WERI-Rb-1 (cell line): Measurements from ENCODE around the gene TCOF1.
A peak's percentile ranks its signal among the peaks of the same experiment; 100 is the strongest.

Source experiments
- DNase-seq: peaks from one replicate; pipeline ENCODE4 v3.0.0-alpha.2; 2020
- H3K27ac ChIP-seq: fragments of 250-450 bp; sonication (Bioruptor Pico); 2 replicates; pipeline ENCODE4 v1.5.1; 2020; ENCODE audit warnings: mild to moderate bottlenecking, moderate library complexity
- H3K27me3 ChIP-seq: fragments of 250-450 bp; sonication (Bioruptor Pico); 2 replicates; pipeline ENCODE4 v1.5.1; 2021; ENCODE audit warnings: mild to moderate bottlenecking, low read depth, moderate library complexity; ENCODE audit not compliant: insufficient read depth, severe bottlenecking
- H3K36me3 ChIP-seq: fragments of 250-450 bp; sonication (Bioruptor Pico); 2 replicates; pipeline ENCODE4 v1.5.1; 2020; ENCODE audit warnings: mild to moderate bottlenecking, moderate library complexity
- H3K4me3 ChIP-seq: 2 replicates; pipeline ENCODE4 v1.5.1; 2011; ENCODE audit warnings: low read depth, mild to moderate bottlenecking, control low read depth, low read length
- H3K9me3 ChIP-seq: fragments of 250-450 bp; sonication (Bioruptor Pico); 2 replicates; pipeline ENCODE4 v1.5.1; 2021; ENCODE audit warnings: mild to moderate bottlenecking, moderate library complexity; ENCODE audit not compliant: severe bottlenecking
- CTCF ChIP-seq: IDR thresholded peaks from 2 replicates; pipeline ENCODE4 v1.5.1; 2011; ENCODE audit warnings: low read depth, mild to moderate bottlenecking, control low read depth, inconsistent platforms, low read length

TCOF1 gene

GRCh38 chr5:150311015-150311692 is 46.3 kb upstream of the TCOF1 start:
- H3K9me3 ChIP-seq = no peaks in the 10 kb centered on the region
- peak; percentile 39 for DNase-seq
- H3K4me3 ChIP-seq = no peak overlapping the region
- no peak overlapping the region for H3K27ac ChIP-seq
- no peaks in the 10 kb centered on the region for H3K27me3 ChIP-seq
- H3K36me3 ChIP-seq = no peaks in the 10 kb centered on the region
- TF ChIP-seq CTCF = no peak

- H3K36me3 ChIP-seq = no peaks in the 10 kb centered on the region
These were observed 45.0 kb upstream of the TCOF1 start for GRCh38 chr5:150312518-150312917.

GRCh38 chr5:150313501-150313900 is 44.0 kb upstream of the TCOF1 start:
- Histone ChIP-seq H3K4me3 (no peak overlapping the region), H3K36me3 (no peaks in the 10 kb centered on the region), H3K27me3 (no peaks in the 10 kb centered on the region), H3K9me3 (no peaks in the 10 kb centered on the region), H3K27ac (no peak overlapping the region)
- no peak for DNase-seq
- TF ChIP-seq CTCF = no peak

More at GRCh38 chr5:150312518-150312917, 45.0 kb upstream of the TCOF1 start:
- no peak for TF ChIP-seq CTCF
- no peak overlapping the region for H3K4me3 ChIP-seq
- no peaks in the 10 kb centered on the region for H3K9me3 ChIP-seq
- H3K27me3 ChIP-seq = no peaks in the 10 kb centered on the region
- peak overlapping the region; percentile 7 for H3K27ac ChIP-seq
- DNase-seq = peak; percentile 57

GRCh38 chr5:150313921-150314716 is 43.4 kb upstream of the TCOF1 start:
- TF ChIP-seq CTCF = no peak
- Histone ChIP-seq H3K4me3 (no peak overlapping the region), H3K27ac (no peak overlapping the region), H3K36me3 (no peaks in the 10 kb centered on the region), H3K27me3 (no peaks in the 10 kb centered on the region), H3K9me3 (no peaks in the 10 kb centered on the region)
- no peak for DNase-seq

- Histone ChIP-seq H3K27ac (no peak overlapping the region), H3K9me3 (no peaks in the 10 kb centered on the region), H3K4me3 (no peak overlapping the region), H3K27me3 (no peaks in the 10 kb centered on the region), H3K36me3 (no peaks in the 10 kb centered on the region)
- TF ChIP-seq CTCF = no peak
- DNase-seq = no peak
These were observed 42.3 kb upstream of the TCOF1 start for GRCh38 chr5:150315245-150315644.
